Peyer's patch (tissue), 4 donors: ENCODE results near the gene B4GALNT4.

Experiments used
- POLR2A ChIP-seq, 2 donors: fragments of 450-650 bp; IDR thresholded peaks; one replicate each; pipeline ENCODE4 v1.5.1; 2017; ENCODE audit warnings: antibody characterized with exemption in 2 of 2, mild to moderate bottlenecking in 2 of 2, moderate library complexity in 2 of 2
- TF ChIP-seq, protein P1 (sequence below), 6 experiments: fragments of 450-650 bp in 4 of 6; fragments of 200-600 bp in 2 of 6; sonication (generic) in 1 of 6; IDR thresholded peaks; one replicate each; pipeline ENCODE4 v1.5.1; 2017 to 2019; ENCODE audit warnings: antibody characterized with exemption in 6 of 6, mild to moderate bottlenecking in 3 of 6, moderate library complexity in 1 of 6

DNA sequence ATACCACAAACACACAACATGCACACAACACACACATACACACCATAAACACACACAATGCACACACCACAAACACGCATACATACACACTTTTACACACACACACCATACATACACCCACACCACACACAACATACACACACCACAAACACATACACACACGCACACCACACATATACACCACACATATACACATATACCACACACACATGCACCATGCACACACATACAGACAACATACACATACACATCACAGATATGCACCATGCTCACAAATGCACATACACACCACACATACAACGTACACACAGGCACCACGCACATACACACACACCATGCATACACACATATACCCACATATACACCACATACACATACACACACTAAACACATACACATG, 11.7 kb upstream of the B4GALNT4 start:
- TF ChIP-seq, protein P1, sequence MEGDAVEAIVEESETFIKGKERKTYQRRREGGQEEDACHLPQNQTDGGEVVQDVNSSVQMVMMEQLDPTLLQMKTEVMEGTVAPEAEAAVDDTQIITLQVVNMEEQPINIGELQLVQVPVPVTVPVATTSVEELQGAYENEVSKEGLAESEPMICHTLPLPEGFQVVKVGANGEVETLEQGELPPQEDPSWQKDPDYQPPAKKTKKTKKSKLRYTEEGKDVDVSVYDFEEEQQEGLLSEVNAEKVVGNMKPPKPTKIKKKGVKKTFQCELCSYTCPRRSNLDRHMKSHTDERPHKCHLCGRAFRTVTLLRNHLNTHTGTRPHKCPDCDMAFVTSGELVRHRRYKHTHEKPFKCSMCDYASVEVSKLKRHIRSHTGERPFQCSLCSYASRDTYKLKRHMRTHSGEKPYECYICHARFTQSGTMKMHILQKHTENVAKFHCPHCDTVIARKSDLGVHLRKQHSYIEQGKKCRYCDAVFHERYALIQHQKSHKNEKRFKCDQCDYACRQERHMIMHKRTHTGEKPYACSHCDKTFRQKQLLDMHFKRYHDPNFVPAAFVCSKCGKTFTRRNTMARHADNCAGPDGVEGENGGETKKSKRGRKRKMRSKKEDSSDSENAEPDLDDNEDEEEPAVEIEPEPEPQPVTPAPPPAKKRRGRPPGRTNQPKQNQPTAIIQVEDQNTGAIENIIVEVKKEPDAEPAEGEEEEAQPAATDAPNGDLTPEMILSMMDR (IDR thresholded peaks at IDR 0.05): no peak
- no peak for TF ChIP-seq POLR2A (IDR thresholded peaks at IDR 0.05)
